GM19324 (cell line): ENCODE measurements around the gene GAS2L3.
"Not testable (repeated sequence)": the region's sequence is repeated elsewhere in the genome, so short reads cannot be mapped to it uniquely, and the experiment has no call there.

ENCODE experiments used
- ATAC-seq: cut with Tn5 transposase; IDR thresholded peaks from one replicate; pipeline ENCODE4 v1.9.1; 2021; ENCODE audit warnings: mild to moderate bottlenecking, moderate library complexity; ENCODE audit not compliant: unreplicated experiment, low FRiP score

The GAS2L3 gene

DNA sequence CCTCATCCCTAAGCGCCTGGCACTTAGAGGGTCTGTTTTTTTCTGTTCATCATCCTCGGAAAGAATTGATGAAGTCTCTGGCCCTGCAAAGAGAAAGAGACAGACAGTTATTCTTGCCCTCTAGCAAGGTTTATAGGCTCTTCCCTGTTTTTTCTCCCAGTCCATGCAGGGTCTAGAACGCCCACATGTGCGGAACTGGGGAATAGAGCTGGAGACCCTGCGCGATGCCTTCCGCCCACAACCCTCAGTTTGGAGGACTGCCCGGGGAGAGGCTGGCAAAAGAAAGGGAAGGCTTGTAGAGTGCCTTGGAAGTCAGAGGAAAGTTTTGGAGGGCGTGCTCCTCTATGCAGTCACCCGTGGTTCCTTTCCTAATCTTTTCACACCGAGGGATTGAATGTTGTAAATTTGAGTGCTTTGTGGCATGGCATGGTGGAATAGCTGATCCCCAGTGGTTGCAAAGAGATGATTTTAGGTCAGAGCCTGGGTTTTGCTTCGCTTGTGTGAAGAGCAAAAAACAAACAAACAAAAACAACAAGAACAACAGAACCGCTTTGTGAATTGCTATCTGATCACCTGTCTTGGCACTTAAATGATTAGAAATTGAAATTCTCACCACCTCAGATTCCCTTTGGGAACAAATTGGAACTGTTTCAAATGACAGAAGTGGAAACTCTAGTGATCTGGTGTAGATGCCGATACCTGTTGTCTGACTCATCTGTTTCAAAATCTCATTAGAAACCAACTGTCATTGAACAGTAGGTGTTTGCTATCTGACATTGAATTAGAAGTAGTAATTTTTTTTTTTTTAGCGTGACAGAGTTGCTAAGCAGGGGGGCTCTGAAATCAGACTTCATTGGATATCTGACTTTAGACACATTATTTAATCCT lies 947 bp downstream of the GAS2L3 start:
- no peak for ATAC-seq

GRCh38 chr12:100576331-100577036 lies 3.0 kb downstream of the GAS2L3 start:
- no peak for ATAC-seq

GRCh38 chr12:100578923-100579322 lies 5.4 kb downstream of the GAS2L3 start:
- ATAC-seq, result no peak

DNA sequence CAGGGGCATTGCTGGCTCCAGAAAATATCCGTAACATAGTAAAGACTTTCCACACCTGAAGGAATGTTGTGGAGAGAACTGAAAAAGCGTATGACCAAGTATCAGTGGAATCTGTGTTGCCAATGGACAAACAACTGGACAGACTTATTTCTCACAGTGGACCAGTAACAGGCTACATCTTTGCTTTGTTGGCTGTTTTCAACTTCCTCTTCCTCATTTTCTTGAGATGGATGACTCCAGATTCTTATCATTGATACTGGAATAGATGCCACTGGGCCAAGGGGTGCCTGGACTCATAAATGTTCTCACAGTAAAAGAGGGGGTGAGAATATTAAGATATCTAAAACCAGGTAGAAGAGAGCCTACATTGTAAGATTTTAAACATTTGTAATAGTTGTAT lies 6.4 kb downstream of the GAS2L3 start:
- no peak for ATAC-seq

GRCh38 chr12:100584256-100584655 lies 10.8 kb downstream of the GAS2L3 start:
- no peak for ATAC-seq

GRCh38 chr12:100591979-100592378 lies 18.5 kb downstream of the GAS2L3 start:
- ATAC-seq, result no peak

DNA sequence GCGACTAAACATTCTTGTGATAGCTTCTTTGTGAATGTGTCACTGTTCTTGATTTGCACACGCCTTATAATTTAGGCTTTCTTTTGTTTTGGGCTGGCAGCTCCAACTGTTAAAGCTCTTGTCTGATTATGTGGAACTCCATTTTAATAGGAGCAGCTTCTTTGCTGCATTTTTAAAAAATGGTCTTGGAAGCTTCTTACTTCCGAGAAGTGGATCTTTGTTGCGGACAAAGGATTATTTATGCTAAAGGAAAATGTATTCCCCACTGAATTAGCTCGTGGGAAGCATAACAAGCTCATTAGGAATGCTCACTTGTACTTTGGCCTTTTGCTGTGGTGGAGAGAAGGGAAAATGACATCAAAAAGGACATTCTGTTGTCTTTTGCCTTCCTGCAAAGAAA lies 20.0 kb downstream of the GAS2L3 start:
- ATAC-seq, result no peak

GRCh38 chr12:100601626-100602025 lies 28.1 kb downstream of the GAS2L3 start:
- no peak for ATAC-seq

GRCh38 chr12:100602997-100603396 lies 29.5 kb downstream of the GAS2L3 start:
- not testable (repeated sequence) for ATAC-seq

DNA sequence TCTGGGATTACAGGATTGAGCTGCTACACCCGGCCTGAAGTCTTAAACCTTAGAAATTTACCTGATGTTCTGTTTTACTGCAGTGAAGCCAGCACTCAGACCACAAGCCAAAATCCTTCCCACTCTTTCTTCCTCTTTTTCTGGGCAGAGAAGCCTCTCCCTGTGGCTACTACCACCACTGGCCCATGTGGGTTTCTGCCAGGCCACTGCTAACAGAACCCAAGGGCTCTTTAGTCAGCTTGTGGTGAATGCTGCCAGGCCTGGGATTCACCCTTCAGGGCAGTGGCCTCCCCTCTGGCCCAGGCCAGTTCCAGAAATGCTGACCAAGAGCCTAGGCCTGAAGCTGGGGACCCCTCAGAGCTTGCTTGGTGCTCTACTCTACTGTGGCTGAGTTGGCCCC lies 35.3 kb downstream of the GAS2L3 start:
- ATAC-seq, result no peak

- ATAC-seq, result no peak
Observed at GRCh38 chr12:100610666-100611430, 37.4 kb downstream of the GAS2L3 start.

GRCh38 chr12:100612606-100613005 lies 39.1 kb downstream of the GAS2L3 start:
- ATAC-seq, result no peak

DNA sequence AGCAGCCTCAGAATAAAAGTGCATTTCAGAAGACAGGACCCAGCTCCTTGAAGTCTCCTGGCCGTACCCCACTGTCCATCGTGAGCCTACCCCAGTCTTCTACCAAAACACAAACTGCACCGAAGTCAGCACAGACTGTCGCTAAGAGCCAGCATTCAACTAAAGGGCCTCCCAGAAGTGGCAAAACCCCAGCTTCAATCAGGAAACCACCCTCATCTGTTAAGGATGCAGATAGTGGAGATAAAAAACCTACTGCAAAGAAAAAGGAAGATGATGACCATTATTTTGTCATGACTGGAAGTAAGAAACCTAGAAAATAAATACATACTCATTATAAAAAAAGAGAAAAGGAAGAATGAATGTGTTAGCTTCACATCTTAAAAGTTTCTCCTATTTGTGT lies 51.1 kb downstream of the GAS2L3 start:
- ATAC-seq, result no peak

DNA sequence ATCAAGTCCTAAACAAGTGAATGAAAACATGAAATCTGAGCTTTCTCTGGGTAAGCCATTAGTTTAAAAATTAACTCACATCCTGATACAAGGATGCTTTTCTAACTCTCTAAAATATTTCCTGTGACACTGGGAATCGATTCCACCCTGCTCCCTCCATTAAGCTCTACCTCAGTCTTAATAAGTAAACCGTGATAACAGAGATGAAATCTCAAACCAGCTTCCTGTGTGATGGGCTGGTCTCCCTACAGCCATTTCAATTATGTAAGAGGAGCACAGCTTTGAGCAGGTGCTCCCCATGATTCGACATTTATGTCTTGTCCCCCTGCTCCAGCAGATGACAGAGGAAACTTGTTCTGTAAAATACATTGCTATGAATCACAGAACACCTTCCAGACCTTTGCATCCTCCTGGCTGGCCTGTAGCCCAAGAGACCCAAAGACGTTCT lies 59.0 kb downstream of the GAS2L3 start:
- peak; percentile 59 for ATAC-seq

DNA sequence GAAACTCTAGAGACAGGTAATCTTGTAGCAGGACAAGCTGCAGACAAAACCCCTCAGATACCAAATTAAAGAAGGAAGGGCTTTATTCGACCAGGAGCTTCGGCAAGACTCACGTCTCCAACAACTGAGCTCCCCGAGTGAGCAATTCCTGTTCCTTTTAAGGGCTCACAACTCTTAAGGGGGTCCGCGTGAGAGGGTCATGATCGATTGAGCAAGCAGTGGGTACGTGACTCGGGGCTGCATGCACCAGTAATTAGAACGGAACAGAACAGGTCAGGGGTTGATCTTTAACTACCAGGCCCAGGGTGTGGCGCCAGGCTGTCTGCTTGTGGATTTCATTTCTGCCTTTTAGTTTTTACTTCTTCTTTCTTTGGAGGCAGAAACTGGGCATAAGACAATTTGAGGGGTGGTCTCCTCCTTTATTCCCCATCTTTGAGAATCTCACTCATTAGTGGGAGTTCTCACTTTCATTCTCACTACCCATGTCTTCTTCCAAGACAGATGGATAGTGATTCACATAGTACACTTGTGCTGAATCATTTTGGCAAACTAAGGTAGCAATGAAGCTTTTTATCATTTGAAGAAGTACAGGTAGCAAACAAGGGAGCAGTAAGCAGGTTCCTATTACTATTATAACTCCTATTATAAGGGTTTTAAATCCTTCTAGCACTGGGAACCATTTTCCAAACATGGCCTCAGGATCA lies 59.8 kb downstream of the GAS2L3 start:
- ATAC-seq, result peak; percentile 54

DNA sequence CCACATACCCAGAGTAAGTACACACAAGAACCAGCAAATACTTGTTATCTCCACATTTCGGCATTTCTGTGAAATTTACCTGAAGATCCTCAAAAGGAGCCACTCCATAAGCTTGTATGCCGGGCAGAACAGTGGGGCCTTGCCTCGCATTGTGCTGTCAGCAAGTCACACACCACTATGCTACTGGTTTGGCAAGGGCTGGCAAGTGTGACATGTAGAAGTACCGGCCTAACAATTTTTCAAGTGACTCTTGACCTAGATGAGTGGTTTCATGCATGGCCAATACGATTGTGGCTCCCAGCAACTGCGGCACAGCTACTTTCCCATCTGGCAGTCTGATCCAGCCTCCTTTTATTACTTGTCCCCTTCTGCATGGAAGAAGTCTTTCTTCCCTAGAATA lies 69.8 kb downstream of the GAS2L3 start:
- ATAC-seq, result no peak

GRCh38 chr12:100646896-100647295 lies 73.4 kb downstream of the GAS2L3 start:
- no peak for ATAC-seq

DNA sequence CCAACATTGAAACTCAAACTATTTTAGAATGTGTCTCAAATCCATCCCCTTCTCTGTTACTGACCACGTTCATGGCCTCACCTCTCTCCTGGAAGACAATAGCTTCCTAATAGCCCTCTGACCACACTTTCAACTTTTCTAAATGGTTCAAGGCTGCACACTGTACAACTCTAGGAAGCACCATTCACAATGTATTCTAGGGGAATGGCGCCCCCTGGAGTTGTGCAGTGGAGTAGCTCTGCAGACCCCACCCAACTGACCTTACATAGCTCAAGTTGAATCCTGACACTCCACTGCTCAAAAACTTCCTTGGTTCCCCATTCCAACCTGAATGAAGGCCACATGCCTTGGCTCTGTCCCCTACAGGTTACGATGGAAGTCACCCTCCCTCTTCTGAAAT lies 77.6 kb downstream of the GAS2L3 start:
- no peak for ATAC-seq

- ATAC-seq, result no peak
Observed at GRCh38 chr12:100651694-100652093, 78.2 kb downstream of the GAS2L3 start.

GRCh38 chr12:100652488-100652887 lies 79.0 kb downstream of the GAS2L3 start:
- no peak for ATAC-seq
